Tibial nerve (tissue), 4 donors: ENCODE data around the gene ATIC.
"Not testable (repeated sequence)": the region's sequence is repeated elsewhere in the genome, so short reads cannot be mapped to it uniquely, and the experiment has no call there.

Experiments
- EP300 ChIP-seq, 2 donors: sonication (generic); formaldehyde crosslinking; IDR thresholded peaks; one replicate each; pipeline ENCODE4 v1.6.1; 2017; ENCODE audit warnings: antibody characterized with exemption in 2 of 2, mild to moderate bottlenecking in 1 of 2
- POLR2A ChIP-seq, 2 donors: fragments of 450-650 bp; IDR thresholded peaks; one replicate each; pipeline ENCODE4 v1.6.1; 2017; ENCODE audit warnings: antibody characterized with exemption in 2 of 2, mild to moderate bottlenecking in 2 of 2, moderate library complexity in 2 of 2
- TF ChIP-seq, protein P1 (sequence below), 5 experiments: fragments of 200-600 bp in 3 of 5; fragments of 450-650 bp in 2 of 5; sonication (generic) in 3 of 5; IDR thresholded peaks; one replicate each; pipeline ENCODE4 v1.5.1; 2016 to 2019; ENCODE audit warnings: antibody characterized with exemption in 5 of 5, mild to moderate bottlenecking in 3 of 5, moderate library complexity in 2 of 5

DNA sequence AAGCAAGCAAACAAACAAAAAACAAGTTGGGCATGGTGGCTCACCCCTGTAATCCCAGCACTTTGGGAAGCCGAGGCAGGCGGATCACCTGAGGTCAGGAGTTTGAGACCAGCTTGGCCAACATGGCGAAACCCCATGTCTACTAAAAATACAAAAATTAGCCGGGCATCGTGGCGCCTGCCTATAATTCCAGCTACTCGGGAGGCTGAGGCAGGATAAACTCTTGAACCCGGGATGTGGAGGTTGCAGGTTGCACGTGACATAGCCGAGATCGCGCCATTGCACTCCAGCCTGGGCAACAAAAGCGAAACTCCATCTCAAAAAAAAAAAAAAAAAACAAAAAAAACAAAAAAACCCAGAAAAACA lies 617 bp upstream of the ATIC start:
- TF ChIP-seq POLR2A, EP300 (IDR thresholded peaks at IDR 0.05): not testable (repeated sequence)
- TF ChIP-seq, protein P1, sequence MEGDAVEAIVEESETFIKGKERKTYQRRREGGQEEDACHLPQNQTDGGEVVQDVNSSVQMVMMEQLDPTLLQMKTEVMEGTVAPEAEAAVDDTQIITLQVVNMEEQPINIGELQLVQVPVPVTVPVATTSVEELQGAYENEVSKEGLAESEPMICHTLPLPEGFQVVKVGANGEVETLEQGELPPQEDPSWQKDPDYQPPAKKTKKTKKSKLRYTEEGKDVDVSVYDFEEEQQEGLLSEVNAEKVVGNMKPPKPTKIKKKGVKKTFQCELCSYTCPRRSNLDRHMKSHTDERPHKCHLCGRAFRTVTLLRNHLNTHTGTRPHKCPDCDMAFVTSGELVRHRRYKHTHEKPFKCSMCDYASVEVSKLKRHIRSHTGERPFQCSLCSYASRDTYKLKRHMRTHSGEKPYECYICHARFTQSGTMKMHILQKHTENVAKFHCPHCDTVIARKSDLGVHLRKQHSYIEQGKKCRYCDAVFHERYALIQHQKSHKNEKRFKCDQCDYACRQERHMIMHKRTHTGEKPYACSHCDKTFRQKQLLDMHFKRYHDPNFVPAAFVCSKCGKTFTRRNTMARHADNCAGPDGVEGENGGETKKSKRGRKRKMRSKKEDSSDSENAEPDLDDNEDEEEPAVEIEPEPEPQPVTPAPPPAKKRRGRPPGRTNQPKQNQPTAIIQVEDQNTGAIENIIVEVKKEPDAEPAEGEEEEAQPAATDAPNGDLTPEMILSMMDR (IDR thresholded peaks at IDR 0.05): not testable (repeated sequence)
